Right ventricle myocardium superior (tissue), 1 donor: ENCODE results near the gene TRIAP1. TPM values are rescaled to one million over a fixed set of nuclear protein-coding genes. Genes with fewer than 3 reads are reported as not detected.
"Not testable (repeated sequence)": the region's sequence is repeated elsewhere in the genome, so short reads cannot be mapped to it uniquely, and the experiment has no call there.

ENCODE experiments used
- ATAC-seq: fragments of 200-7000 bp; cut with Tn5 transposase; one replicate; pipeline ENCODE4 v1.9.1; 2020; ENCODE audit warnings: mild to moderate bottlenecking; ENCODE audit not compliant: poor library complexity
- DNase-seq: peaks from one replicate; pipeline ENCODE4 v3.0.0-alpha.2; 2020
- intact Hi-C: fragments of 100-400 bp; cut with DNase I; formaldehyde crosslinking; loops from one replicate; pipeline ENCODE4 v1.11.2; 2022
- total RNA-seq: library from RNA; stranded (reverse); fragmentation: NEBNext Ultra II Directional; extraction: Animal tissue kit (Norgen Biotek cat#: 25700); gene quantifications from one replicate; pipeline ENCODE4 v1.2.1, GENCODE V29; 2021
- donor health status: DM: no; HTN: yes; CAD: no; lungs with severe emphysema.

TRIAP1 gene
- total RNA-seq, 1 donor from 2014 or later, result 15.1 TPM

DNA sequence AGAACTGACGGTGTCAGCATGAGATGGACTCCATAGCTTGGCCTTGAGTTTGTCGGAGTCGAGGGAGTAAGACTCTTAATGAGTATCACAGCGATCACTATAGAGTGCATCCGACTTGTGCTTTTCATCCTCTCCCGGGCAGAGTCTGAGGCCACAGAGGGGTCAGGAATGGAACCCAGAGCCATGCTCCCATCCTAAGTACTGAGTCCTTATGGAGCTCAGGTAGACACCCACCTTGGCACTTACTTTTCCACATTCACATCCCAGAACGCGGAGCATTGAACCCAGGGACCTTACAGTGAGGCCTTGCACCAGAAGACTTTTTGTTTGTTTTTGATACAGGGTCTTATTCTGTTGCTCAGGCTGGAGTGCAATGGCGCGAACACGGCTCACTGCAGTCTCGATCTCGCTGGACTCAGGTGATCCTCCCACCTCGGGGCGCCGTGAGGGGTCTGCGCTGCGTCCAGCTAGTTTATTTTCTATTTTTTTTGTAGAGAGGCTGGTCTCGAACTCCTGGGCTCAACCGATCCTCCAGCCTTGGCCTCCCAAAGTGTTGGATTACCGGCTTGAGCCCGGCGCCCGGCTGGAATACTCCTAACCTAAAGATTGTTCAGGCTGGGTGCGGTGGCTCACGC lies 24.1 kb upstream of the TRIAP1 start:
- no peak for DNase-seq
- intact Hi-C loops, result no loop called here

GRCh38 chr12:120469450-120470149 lies 23.4 kb upstream of the TRIAP1 start, which contains the start of gene SRSF9:
Gene SRSF9, minus strand, starts transcription at chr12:120469748. Its CDS starts 139 bp downstream, at chr12:120469609.
- ATAC-seq, result peak; percentile 98
- intact Hi-C loops, result no loop called here

More for the DNA sequence above, 24.1 kb upstream of the TRIAP1 start:
- peak; percentile 26 for ATAC-seq

GRCh38 chr12:120468821-120469449 lies 22.8 kb upstream of the TRIAP1 start:
- intact Hi-C loops, result no loop called here
- DNase-seq, result peak; percentile 56

More at GRCh38 chr12:120469450-120470149, 23.4 kb upstream of the TRIAP1 start, which contains the start of gene SRSF9:
- peak; percentile 98 for DNase-seq

DNA sequence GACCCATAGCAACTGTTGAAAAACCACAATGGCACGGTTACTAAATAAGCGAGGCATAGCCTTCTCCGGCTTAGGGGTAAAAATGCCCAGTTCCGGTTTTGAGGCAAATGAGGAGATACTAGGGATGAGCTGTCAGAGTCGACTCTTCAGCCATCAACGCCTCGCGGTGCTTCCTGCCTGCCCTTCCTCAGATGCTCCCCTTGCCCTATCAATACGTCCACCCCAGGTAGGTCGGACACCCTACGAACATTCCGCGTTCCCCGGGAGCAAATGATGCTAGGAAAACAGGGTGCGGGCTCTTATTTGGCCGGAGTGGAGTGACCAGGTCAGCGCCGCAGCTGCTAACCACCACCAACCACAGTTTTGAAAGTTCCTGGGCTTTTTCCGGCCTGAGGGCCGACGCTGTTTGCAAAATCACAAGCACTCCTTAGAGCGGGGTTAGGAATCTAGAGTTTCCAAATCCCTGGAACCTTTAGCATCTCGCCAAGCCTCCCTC lies 22.2 kb upstream of the TRIAP1 start:
- peak; percentile 50 for DNase-seq
- intact Hi-C loops, result no loop called here

More at GRCh38 chr12:120468821-120469449, 22.8 kb upstream of the TRIAP1 start:
- ATAC-seq, result peak; percentile 28

GRCh38 chr12:120467439-120467838 lies 21.3 kb upstream of the TRIAP1 start:
- no peak for ATAC-seq
- intact Hi-C loops, result no loop called here

More for the DNA sequence above, 22.2 kb upstream of the TRIAP1 start:
- ATAC-seq, result peak; percentile 9

GRCh38 chr12:120466560-120467315 lies 20.6 kb upstream of the TRIAP1 start:
- peak; percentile 50 for DNase-seq
- no peak for ATAC-seq
- intact Hi-C loops, result no loop called here

More at GRCh38 chr12:120467439-120467838, 21.3 kb upstream of the TRIAP1 start:
- no peak for DNase-seq

DNA sequence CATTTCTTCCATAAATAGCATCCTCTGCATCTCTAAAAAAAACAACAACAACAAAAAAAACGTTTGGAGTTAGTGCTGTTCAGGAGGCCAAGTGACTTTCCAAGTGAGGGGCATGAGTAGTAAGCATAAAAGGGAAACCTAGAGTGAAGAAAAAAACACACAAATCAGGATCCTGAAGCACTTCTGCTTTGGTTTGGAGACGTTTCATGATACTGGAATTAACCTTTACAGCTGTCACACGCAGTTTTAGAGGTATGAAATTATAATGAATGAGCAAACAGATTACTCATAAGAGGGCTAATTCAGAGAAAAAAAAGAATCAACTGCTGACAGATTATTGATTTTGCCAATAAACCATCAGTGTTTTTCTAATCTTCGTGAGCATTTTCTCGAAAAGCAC lies 19.6 kb upstream of the TRIAP1 start:
- intact Hi-C loops, result no loop called here
- DNase-seq, result no peak
- ATAC-seq, result no peak

DNA sequence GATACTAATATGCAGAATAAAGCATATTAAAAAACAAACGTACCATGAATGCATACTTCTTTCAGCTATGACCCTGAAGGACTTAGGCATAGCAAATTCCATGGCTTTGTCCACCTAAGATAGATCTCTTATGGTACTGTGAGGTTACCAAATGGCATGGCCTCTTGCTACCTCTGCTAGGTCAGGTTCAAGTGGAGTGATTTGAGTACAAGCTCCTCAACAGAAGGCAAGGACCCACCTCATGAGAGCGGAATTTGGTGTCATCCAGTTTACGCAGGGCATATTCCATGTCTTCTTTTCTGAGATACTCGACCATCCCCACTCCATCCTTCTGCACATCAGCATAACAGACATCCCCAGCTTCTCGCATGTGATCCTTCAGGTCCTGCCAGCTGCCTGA lies 17.5 kb upstream of the TRIAP1 start:
- intact Hi-C loops, result no loop called here
- no peak for ATAC-seq
- DNase-seq, result no peak

GRCh38 chr12:120462099-120462640 lies 16.0 kb upstream of the TRIAP1 start:
- intact Hi-C loops, result no loop called here

DNA sequence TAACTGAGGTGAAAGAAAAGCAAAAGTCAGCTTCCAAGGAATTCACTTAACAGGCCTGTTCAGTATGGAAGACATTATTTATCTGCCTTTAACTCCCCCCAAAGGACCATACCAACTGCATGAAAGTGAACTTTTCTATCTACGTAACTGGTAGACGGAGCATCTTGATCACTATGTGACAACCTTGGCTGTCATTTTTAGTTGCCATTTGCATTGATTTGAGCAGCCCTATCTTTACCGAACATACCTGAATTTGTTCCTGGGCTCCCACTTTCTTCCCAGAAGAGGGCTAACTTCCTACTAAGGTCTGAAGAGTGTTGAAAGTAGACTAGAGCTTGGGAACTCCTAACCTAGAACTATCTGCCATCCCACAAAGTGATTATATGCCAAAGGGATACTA lies 14.0 kb upstream of the TRIAP1 start:
- ATAC-seq (no peak), DNase-seq (no peak)
- intact Hi-C loops, result no loop called here

More at GRCh38 chr12:120462099-120462640, 16.0 kb upstream of the TRIAP1 start:
- ATAC-seq (no peak), DNase-seq (no peak)

DNA sequence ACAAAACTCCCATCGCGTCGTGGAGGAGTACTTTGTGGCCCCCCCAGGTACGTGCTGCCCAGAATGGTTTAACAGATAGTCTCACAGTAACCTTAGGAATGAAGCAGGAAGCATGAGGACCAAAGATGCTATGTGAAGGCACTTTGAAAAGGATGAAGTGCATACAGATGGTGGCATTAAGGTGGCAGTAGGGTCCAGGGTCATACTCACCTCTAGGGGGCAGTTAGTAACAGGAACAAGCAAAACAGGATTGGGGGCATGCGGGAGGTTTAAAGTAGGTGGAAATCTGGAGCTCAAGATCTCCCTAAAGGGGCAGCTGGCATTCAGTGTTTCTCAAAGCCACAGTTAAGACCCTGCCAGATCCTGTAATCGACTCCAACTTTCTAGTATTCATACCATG lies 10.9 kb upstream of the TRIAP1 start:
- DNase-seq (no peak), ATAC-seq (no peak)
- intact Hi-C loops, result no loop called here

DNA sequence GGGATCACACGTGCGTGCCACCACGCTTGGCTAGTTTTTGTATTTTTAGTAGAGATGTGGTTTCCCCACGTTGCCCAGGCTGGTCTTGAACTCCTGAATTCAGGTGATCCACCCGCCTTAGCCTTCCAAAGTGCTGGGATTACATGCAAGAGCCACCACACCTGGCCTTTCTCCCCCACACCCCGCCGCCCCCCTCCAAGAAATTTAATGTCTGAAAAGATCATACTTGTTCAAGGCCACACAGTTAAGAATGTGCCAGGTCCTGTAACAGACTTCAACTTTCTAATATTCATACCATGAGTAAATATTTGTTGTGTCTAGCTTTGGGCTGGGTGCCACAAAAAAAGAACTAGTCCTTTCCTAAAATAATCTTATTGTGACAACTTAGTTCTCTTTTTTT lies 9.1 kb upstream of the TRIAP1 start:
- ATAC-seq, result no peak
- DNase-seq, result no peak
- intact Hi-C loops, result no loop called here

DNA sequence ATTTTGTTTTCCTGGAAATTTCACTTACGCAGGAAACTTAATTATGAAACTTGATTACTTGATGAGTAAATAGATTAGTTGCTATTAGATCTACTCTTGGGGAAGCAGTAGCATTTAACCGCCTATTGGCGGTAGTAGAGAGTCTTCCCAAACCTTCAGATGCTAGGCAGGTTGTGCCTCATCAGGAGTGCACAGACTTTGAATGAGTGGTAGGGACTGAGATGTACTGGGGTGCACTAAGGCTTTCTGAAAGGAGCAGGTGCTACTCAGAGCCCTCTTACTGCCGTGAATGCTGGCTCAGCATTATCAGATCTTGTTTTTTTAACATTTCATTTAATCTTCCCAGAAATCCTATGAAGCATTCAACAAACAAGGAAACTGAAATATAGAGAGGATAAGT lies 7.8 kb upstream of the TRIAP1 start:
- intact Hi-C loops, result no loop called here
- no peak for ATAC-seq
- no peak for DNase-seq

GRCh38 chr12:120453060-120453750 lies 7.0 kb upstream of the TRIAP1 start:
- DNase-seq (no peak), ATAC-seq (no peak)
- intact Hi-C loops, result no loop called here

GRCh38 chr12:120452524-120452923 lies 6.3 kb upstream of the TRIAP1 start:
- DNase-seq, ATAC-seq, intact Hi-C loops: not testable (repeated sequence)

DNA sequence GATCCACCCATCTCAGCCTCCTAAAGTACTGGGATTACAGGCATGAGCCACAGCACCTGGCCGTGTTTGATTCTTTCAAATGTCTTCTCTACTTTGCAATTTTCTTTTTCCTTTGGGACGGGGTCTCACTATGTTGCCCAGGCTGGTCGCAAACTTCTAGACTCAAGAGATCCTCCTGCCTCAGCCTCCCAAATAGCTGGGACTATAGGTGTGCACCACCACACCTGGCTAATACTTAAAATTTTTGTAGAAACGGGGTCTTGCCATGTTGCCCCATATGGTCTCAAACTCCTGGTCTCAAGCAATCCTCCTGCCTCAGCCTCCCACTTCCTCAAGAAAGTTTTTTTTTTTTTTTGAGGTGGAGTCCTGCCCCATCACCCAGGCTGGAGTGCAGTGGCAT lies 1.8 kb upstream of the TRIAP1 start:
- no peak for DNase-seq
- no peak for ATAC-seq
- intact Hi-C loops, result no loop called here

DNA sequence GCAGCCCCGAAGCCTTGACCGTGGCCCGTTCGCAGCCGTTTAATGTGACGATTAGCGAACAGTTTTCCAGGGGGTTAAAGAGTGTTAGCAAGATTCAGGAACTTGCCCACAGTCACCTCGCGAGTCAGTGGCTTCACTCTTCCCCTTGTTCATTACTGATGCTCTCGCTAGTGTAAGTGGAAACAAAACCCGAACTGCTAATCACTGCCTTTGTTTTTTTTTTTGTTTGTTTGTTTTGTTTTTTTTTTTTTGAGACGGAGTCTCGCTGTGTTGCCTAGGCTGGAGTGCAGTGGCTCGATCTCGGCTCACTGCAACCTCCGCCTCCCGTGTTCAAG lies 627 bp upstream of the TRIAP1 start:
- intact Hi-C loops, ATAC-seq, DNase-seq: not testable (repeated sequence)

DNA sequence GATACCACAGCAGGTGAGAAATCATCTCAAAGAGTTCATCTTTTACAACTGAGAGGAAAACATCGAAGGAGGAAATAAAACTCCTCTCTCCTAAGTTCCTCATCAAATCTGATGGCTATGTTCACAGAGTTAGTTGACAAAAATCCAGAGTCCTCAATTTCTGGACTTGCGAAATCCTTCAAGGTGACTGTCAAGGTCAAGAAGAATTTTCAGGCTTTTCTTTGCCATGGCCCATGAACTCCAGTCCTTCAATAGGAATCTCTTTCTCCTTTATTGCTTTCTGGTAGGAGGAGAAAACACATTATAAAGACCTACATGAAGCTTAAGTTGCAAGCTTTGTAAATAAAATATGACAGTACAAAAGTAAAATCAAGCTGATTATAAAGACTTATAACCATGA lies 1.5 kb downstream of the TRIAP1 start:
- DNase-seq (no peak), ATAC-seq (no peak)
- intact Hi-C loops, result no loop called here
